Muscle layer of colon (tissue), 2 donors: ENCODE results near the gene DVL2.

ENCODE experiments used
- H3K27ac ChIP-seq: one replicate; pipeline ENCODE4 v1.7.0; 2013; ENCODE audit warnings: low read depth, mild to moderate bottlenecking, low read length, moderate library complexity
- H3K27me3 ChIP-seq, 2 donors: one replicate each; pipeline ENCODE4 v1.7.0; 2013; ENCODE audit warnings: low read length in 2 of 2, mild to moderate bottlenecking in 2 of 2; ENCODE audit not compliant: insufficient read depth in 2 of 2, control insufficient read depth in 1 of 2
- H3K36me3 ChIP-seq: one replicate; pipeline ENCODE4 v1.7.0; 2013; ENCODE audit warnings: mild to moderate bottlenecking, low read length; ENCODE audit not compliant: insufficient read depth
- H3K4me1 ChIP-seq: one replicate; pipeline ENCODE4 v1.7.0; 2013; ENCODE audit warnings: mild to moderate bottlenecking, low read length; ENCODE audit not compliant: insufficient read depth
- H3K4me3 ChIP-seq, 2 donors: one replicate each; pipeline ENCODE4 v1.7.0; 2013; ENCODE audit warnings: low read length in 2 of 2, low read depth in 1 of 2, mild to moderate bottlenecking in 1 of 2, moderate library complexity in 1 of 2
- H3K9ac ChIP-seq: one replicate; pipeline ENCODE4 v1.7.0; 2013; ENCODE audit warnings: low read length
- H3K9me3 ChIP-seq: one replicate; pipeline ENCODE4 v1.7.0; 2013; ENCODE audit warnings: mild to moderate bottlenecking, low read length
- donor health status: abdominal sarcoma.
- donor health status: Adenocarcinoma of cecum.

DVL2 gene

DNA sequence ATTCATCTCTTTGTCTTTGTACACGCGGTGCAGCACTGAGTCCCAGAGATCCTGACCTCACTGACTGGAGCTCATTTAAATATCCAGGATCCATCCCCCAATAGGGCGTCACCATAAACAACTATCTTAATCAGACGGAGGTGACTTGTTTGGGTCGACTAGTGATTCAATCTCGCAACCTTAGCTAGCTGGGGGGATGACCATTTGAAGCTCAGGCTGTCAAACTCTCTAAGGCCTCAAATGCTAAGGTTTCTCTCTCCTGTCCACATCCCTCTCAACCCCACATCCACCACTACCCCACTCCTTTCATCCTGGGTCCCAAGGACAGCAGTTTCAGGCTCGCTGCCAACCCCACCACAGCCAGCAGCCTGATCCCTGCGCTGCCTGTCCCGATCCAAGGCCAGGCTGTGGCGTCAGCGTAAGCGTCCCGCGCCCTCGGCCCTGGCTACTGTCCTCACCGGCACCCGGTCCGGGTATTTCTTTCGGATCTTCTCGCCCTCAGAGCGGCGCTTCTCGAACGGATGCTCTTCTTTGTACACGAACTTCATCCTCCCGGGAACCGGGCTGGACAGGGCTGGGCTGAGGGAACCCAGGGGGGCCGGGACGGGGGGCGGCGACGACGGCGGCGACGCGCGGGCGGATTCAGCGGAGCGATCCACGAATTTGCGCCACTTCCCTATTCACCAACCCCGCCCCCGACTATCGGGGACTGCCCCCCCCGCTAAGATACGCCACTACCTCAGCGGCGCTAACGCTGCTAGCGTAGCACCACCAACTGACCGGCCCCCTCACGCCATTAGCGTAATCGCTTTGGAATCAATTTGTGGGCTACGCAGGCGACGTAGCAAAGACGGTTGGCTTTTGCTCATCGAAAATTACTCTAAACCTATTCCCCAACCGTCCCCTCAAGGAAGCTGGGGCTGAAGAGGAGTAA is 7.7 kb upstream of the DVL2 start, which contains the start of gene GABARAP:
GABARAP (minus strand) TSS at position 667 of the 934 bp plus-strand sequence; CDS start at position 548, 119 bp downstream.
- peaks cover 44% of the 10 kb centered on the region for H3K36me3 ChIP-seq
- H3K9ac ChIP-seq: peak within 1 kb of the TSS; percentile 88
- peak within 1 kb of the TSS; percentile 81 for H3K27ac ChIP-seq
- peak within 1 kb of the TSS; percentile 69 to 82 for H3K4me3 ChIP-seq
- H3K9me3 ChIP-seq: no peaks in the 10 kb centered on the region
- no peaks in the 10 kb centered on the region for H3K27me3 ChIP-seq
- peaks cover 29% of the 10 kb centered on the region for H3K4me1 ChIP-seq

DNA sequence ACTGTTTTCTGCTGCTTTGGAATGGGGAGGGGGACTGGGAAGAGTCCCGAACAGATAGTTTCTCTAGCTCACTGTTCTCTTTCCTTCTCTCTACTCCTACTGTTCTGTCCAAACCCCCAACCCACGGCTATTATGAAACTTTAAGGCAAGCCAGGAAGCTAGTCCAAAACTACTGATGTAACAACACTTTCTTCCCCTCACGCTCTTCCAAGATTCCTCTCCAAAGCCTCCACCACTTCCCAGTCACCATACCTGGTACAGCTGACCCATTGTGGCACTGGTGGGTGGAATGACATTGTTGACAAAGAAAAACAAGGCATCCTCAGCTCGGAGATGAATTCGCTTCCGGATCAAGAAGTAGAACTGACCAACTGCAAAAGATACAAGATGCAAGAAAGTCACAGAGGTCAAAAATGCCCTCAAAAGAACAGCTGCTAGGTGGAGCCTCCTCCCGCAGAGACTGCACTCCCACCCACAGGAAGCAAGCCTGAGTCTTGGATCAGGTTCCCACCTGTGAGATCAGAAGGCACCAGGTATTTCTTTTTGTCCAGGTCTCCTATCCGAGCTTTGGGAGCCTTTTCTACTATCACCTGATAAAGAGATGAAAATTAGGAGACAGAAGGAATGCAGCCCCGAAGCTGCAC is 6.9 kb upstream of the DVL2 start:
- Histone ChIP-seq H3K4me3 (peak overlapping the region; percentile 69 to 82), H3K27ac (peak overlapping the region; percentile 81), H3K27me3 (no peaks in the 10 kb centered on the region), H3K9ac (peak overlapping the region; percentile 88), H3K36me3 (peaks cover 44% of the 10 kb centered on the region), H3K9me3 (no peaks in the 10 kb centered on the region), H3K4me1 (peaks cover 34% of the 10 kb centered on the region)

DNA sequence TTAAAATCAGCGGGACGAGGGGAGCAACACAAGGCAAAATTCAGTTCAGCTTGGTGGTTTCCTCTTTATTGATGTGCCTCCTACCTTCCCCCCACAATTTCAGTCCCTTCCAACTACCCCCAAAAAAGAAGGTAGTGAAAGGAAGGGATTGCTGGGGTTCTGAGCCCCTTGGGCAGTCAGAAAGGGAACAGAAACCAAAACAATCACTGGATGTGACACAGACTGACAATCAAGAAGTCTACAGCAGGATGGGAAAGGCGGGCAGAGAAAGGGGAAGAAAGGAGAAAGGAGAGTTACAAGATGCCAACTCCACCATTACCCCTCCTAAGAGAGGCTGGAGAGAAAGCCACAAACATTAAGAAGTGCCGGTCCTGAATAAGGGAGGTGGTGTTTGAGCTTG is 6.1 kb upstream of the DVL2 start:
- H3K36me3 ChIP-seq: peaks cover 45% of the 10 kb centered on the region
- peak overlapping the region in 1 of 2 donors; percentile 82 for H3K4me3 ChIP-seq
- H3K9ac ChIP-seq: peak overlapping the region; percentile 13
- H3K27me3 ChIP-seq: no peaks in the 10 kb centered on the region
- H3K27ac ChIP-seq: no peak overlapping the region
- no peaks in the 10 kb centered on the region for H3K9me3 ChIP-seq
- H3K4me1 ChIP-seq: peaks cover 34% of the 10 kb centered on the region

DNA sequence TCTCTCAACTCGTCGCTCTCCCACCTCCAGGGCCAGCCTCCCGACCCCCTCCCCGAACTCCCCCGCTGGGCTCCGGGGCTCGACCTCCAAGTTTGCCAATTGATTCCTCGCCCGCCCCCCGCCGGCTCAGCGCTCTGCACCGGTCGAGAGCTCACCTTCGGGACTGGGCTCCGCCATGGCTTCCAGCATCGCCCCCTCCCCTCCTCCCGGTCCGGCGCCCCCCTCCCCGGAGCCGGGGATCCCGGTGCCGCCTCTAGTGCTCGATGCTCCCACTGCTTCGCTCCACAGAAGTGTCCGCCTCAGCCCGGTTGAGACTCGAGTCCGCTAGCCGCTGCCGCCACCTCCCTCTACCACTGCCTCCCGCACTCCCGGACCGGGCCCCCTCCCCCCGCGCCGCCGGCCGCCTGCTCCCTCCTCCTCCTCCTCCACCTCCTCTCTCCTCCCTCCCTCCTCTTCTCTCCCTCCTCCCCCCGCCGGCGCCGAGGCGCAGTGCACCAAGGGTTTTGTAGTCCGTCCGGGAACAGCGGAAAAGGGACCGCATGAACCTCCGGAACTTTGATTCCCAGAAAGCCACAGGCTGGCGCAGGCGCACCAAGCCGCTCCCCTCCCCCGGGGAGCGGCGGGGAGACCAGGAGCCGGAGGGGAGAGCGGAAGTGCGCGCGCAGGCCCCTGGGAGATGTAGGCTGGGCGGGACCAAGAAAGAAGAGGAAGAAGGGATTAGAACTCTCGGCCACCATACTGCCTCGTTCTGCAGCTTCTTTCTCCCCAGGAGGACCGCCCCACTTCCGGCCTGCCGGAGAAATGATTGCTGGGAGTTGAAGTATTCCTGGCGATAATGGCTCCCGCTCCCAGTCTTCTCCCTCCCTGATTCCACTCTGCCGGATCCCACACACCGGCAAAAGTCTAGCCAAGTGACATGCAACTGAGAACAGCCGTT is 5.0 kb upstream of the DVL2 start, which contains the start of gene PHF23:
PHF23 (minus strand) TSS at position 367 of the 937 bp plus-strand sequence; CDS start at position 189, 178 bp downstream.
- H3K9ac ChIP-seq: peak within 1 kb of the TSS; percentile 97
- H3K4me3 ChIP-seq: peak within 1 kb of the TSS; percentile 90 to 99
- peaks cover 43% of the 10 kb centered on the region for H3K4me1 ChIP-seq
- no peaks in the 10 kb centered on the region for H3K27me3 ChIP-seq
- peak within 1 kb of the TSS; percentile 98 for H3K27ac ChIP-seq
- no peaks in the 10 kb centered on the region for H3K9me3 ChIP-seq
- H3K36me3 ChIP-seq: peaks cover 43% of the 10 kb centered on the region

DNA sequence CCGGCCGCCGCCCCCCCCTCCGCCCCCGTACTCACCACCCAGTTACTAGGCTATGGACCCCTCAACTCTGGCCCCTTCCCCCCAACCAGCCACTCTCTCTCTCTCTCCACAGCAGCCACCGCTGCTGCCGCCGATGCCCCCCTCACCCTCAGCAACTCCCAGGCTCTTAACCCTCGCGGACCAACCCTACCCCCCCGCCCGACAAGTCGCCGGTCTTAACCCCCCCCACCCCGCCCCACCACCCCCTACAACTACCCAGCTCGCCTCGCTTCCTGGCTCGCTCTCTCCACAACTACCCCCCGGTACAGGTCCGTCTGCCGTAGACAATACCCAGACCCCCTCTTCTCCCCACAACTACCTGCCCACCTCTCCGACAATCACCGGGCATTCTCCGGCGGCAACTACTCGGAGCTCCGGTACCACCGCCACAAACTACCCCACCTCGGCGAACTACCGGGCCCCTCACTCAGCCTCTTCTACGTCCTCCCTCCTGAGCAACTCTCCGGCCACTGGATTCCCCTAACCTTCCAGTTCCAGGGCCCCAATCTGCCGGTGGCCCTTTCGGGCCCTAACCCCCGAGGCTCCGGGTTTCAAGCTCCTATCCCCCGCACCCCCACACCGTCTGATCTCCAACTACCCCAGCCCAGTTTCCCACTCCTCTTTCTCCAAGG is 4.2 kb upstream of the DVL2 start:
- H3K4me1 ChIP-seq: peaks cover 42% of the 10 kb centered on the region
- peak overlapping the region; percentile 90 to 99 for H3K4me3 ChIP-seq
- H3K36me3 ChIP-seq: peaks cover 37% of the 10 kb centered on the region
- H3K27ac ChIP-seq: peak overlapping the region; percentile 98
- H3K27me3 ChIP-seq: no peaks in the 10 kb centered on the region
- no peaks in the 10 kb centered on the region for H3K9me3 ChIP-seq
- H3K9ac ChIP-seq: peak overlapping the region; percentile 97

DNA sequence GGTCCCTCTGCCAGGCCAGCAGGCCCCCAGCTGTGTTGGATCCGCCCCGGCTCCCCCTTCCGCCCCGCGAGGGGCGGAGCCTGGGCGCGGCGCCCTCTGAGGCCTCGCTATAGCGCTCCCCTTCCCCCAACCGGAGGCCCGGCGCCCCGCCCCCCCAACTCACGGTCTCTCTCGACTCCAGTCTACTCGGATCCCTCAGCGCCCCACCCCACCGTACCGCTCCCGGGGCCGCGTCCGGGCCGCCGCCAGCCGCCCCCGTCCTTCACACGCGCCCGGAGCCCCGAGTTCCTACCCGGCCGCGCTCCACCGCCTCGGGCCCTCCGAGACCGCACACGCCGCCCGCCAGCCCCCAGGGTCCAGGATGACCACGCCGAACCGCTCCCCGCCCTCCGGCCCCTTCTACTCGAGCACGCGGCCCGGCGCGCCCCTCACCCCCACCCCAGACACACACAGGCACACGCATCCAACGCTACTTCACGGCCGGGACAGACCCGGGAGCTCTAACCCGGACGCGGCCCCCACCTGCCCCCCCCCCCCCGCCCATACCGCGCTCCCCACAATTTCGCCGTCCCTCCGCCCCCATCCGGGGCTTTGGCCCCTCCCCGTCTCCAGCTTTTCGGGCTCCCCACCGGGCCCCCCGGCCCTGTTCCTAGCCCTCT is 3.6 kb upstream of the DVL2 start:
- H3K27me3 ChIP-seq: no peaks in the 10 kb centered on the region
- H3K36me3 ChIP-seq: peaks cover 37% of the 10 kb centered on the region
- peak overlapping the region; percentile 30 to 53 for H3K4me3 ChIP-seq
- no peaks in the 10 kb centered on the region for H3K9me3 ChIP-seq
- peaks cover 43% of the 10 kb centered on the region for H3K4me1 ChIP-seq
- H3K9ac ChIP-seq: no peak overlapping the region
- H3K27ac ChIP-seq: peak overlapping the region; percentile 87

DNA sequence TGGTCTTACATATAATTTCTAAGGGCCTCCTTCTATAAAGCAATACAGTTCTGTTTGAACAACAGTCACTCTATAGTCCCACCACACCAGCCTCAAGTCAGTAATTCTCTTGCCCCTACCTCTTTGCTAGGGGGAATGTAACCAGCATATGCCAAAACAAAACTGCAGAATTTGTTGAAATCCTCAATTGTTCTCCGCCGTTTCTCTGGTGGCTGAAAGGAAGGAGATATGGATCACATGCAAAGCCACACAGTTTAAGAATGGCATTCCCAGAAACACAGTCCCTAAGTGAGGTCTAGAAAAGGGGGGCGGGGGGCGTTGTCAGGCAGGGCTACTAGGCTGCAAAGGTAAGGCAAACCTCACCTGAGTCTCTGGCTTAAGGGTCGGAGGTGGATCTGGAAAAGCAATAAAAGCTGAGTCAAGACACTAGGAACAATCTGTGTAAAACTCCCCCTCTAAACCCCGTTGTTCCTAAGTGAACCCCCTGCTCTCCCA is 3.0 kb upstream of the DVL2 start:
- Histone ChIP-seq H3K9me3 (no peaks in the 10 kb centered on the region), H3K4me1 (peaks cover 49% of the 10 kb centered on the region), H3K27me3 (no peaks in the 10 kb centered on the region), H3K36me3 (peaks cover 37% of the 10 kb centered on the region), H3K4me3 (peak overlapping the region; percentile 30 to 53), H3K27ac (peak overlapping the region; percentile 87), H3K9ac (no peak overlapping the region)

DNA sequence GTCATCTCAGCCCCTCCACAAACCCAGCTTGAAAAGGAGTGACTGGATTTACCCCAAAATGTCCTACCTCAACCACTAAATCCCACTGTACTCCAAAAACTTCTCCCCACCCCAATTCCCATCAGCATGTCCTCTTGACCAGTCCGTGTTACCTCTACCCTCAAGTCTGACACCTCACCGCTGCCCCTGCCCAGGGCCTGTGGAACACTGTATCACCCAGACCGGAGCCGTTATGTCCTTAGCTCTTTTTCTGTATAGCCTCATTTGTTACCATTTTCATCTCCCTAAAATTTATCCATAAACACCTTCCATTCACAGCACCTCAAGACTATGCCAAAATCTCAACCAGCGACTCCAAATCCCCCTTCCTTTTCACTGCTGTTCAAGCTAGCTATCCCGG is 2.5 kb upstream of the DVL2 start:
- peaks cover 37% of the 10 kb centered on the region for H3K36me3 ChIP-seq
- H3K4me1 ChIP-seq: peaks cover 54% of the 10 kb centered on the region
- no peaks in the 10 kb centered on the region for H3K9me3 ChIP-seq
- no peak overlapping the region for H3K4me3 ChIP-seq
- no peak overlapping the region for H3K9ac ChIP-seq
- peak overlapping the region; percentile 87 for H3K27ac ChIP-seq
- H3K27me3 ChIP-seq: no peaks in the 10 kb centered on the region

DNA sequence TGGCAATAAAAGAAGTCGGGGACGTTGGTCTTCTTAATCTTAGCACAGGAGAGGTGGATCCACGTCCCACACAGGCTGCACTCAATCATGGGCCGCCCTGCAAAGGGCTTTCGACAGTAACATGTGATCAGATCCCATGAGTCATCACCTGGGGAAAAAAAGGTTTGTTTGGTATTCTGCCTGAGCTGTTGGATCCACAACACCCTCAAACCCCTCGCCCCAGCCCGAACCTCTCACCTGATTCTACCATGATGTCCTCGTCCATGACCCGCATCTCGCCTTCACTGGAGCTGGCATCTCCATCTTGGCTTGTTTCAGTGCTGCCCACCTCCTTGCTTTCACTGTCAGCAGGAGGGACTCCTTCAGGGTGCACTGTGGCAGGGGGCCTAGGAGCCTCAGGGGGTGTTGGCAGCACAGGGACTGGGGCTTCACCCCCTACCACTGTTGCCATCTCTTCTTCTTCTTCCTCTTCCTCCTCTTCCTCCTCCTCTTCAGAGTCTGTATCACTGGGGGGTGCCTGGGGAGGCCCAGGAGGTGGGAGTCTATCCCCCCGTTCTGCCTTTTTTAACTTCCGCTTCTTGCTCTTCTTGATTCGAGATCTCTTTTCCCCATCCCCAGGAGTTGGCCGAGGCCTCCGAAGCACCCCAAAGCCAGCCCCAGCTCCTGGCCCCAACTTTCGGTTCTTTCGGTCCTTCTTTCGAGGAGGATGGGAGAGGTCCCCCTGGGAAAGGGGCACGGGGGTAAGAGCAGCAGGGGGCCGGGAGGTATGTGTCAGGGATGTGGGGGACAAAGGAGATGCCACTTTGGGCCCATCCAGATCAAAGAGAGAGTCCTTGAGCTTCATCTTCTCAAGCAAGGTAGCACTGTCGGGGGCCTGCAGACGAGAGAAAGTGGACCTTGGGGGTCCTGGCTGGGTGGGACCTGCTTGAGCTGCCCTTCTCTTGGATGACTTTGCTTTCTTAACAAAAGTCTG is 1.7 kb upstream of the DVL2 start:
- H3K4me3 ChIP-seq: no peak overlapping the region
- peaks cover 30% of the 10 kb centered on the region for H3K36me3 ChIP-seq
- H3K9me3 ChIP-seq: no peaks in the 10 kb centered on the region
- H3K4me1 ChIP-seq: peaks cover 50% of the 10 kb centered on the region
- H3K27ac ChIP-seq: no peak overlapping the region
- H3K27me3 ChIP-seq: no peaks in the 10 kb centered on the region
- no peak overlapping the region for H3K9ac ChIP-seq
